ENCODE data around the gene CFAP65. TPM values are rescaled to one million over a fixed set of nuclear protein-coding genes. Genes with fewer than 3 reads are reported as not detected.

CFAP65 gene
- total RNA-seq, 2 experiments from 2014 or later: not detected

- H3K27me3 Mint-ChIP-seq: peaks cover 37% of the 10 kb centered on the region
- H3K27ac ChIP-seq (ENCODE audit: low read depth in 1 of 2, low read length in 2 of 2): no peak overlapping the region
- no peaks in the 10 kb centered on the region for H3K4me1 Mint-ChIP-seq (ENCODE audit: low read depth)
- no peak overlapping the region for H3K27ac Mint-ChIP-seq
- no peaks in the 10 kb centered on the region for H3K36me3 ChIP-seq (ENCODE audit: insufficient read depth, low read length)
- no peaks in the 10 kb centered on the region for H3K9me3 ChIP-seq (ENCODE audit: control insufficient read depth in 1 of 2, insufficient read depth in 1 of 2, low read length in 2 of 2)
- H3K27me3 ChIP-seq (ENCODE audit: control insufficient read depth in 1 of 2, insufficient read depth in 2 of 2, low read length in 2 of 2): peaks cover 3 to 19% of the 10 kb centered on the region in 2 experiments
- H3K9me3 Mint-ChIP-seq: no peaks in the 10 kb centered on the region
- CTCF ChIA-PET: interaction anchor here (0.6 to 3.5 kb wide), 19 partner anchors 13 to 266 kb away, joined by 3 to 19 read pairs (median 3); partner anchors contain the start of genes ABCB6 and CFAP65
- H3K4me3 Mint-ChIP-seq: no peak overlapping the region
- ATAC-seq (ENCODE audit: poor library complexity): no peak
- POLR2A ChIA-PET: interaction anchor here (0.5 to 1.0 kb wide), 2 partner anchors 34 to 126 kb away, joined by 3 read pairs; no protein-coding TSS in a partner anchor
- intact Hi-C loops (cut with DNase I, micrococcal nuclease): loop anchor here (1.0 kb wide), 4 partner anchors 90 to 176 kb away; no protein-coding TSS in a partner anchor
- no peak overlapping the region for H3K4me3 ChIP-seq (ENCODE audit: low read length)
- no peaks in the 10 kb centered on the region for H3K4me1 ChIP-seq (ENCODE audit: insufficient read depth, low read length)
- H3K36me3 Mint-ChIP-seq (ENCODE audit: low read depth): no peaks in the 10 kb centered on the region
- no peak for TF ChIP-seq CTCF (IDR thresholded peaks at IDR 0.05)
- no peak for DNase-seq
These were observed 12.1 kb downstream of the CFAP65 start for GRCh38 chr2:219028996-219029828.

GRCh38 chr2:219028141-219028540, 13.2 kb downstream of the CFAP65 start:
- H3K4me1 Mint-ChIP-seq (ENCODE audit: low read depth): no peaks in the 10 kb centered on the region
- Histone ChIP-seq H3K4me1 (ENCODE audit: insufficient read depth, low read length) (no peaks in the 10 kb centered on the region), H3K9me3 (ENCODE audit: control insufficient read depth in 1 of 2, insufficient read depth in 1 of 2, low read length in 2 of 2) (no peaks in the 10 kb centered on the region), H3K27ac (ENCODE audit: low read depth in 1 of 2, low read length in 2 of 2) (no peak overlapping the region), H3K4me3 (ENCODE audit: low read length) (no peak overlapping the region), H3K36me3 (ENCODE audit: insufficient read depth, low read length) (no peaks in the 10 kb centered on the region), H3K27me3 (ENCODE audit: control insufficient read depth in 1 of 2, insufficient read depth in 2 of 2, low read length in 2 of 2) (peaks cover 3 to 18% of the 10 kb centered on the region in 2 experiments)
- TF ChIP-seq CTCF (IDR thresholded peaks at IDR 0.05): no peak
- no peaks in the 10 kb centered on the region for H3K9me3 Mint-ChIP-seq
- POLR2A ChIA-PET: no interaction called here
- H3K4me3 Mint-ChIP-seq: no peak overlapping the region
- no peak for ATAC-seq (ENCODE audit: poor library complexity)
- H3K27ac Mint-ChIP-seq: no peak overlapping the region
- DNase-seq: no peak
- CTCF ChIA-PET: interaction anchor here (3.5 kb wide), 1 partner anchor 127 kb away, joined by 19 read pairs; no protein-coding TSS in a partner anchor
- H3K36me3 Mint-ChIP-seq (ENCODE audit: low read depth): no peaks in the 10 kb centered on the region
- peaks cover 30% of the 10 kb centered on the region for H3K27me3 Mint-ChIP-seq
- intact Hi-C loops (cut with DNase I, micrococcal nuclease): no loop called here

GRCh38 chr2:219027511-219028055, 13.7 kb downstream of the CFAP65 start:
- TF ChIP-seq CTCF (IDR thresholded peaks at IDR 0.05): no peak
- CTCF ChIA-PET: interaction anchor here (3.5 kb wide), 1 partner anchor 128 kb away, joined by 19 read pairs; no protein-coding TSS in a partner anchor

More at GRCh38 chr2:219027511-219028055, 13.7 kb downstream of the CFAP65 start:
- no peak for DNase-seq
- intact Hi-C loops (cut with DNase I, micrococcal nuclease): no loop called here
- H3K4me1 ChIP-seq (ENCODE audit: insufficient read depth, low read length): no peaks in the 10 kb centered on the region
- no peaks in the 10 kb centered on the region for H3K9me3 ChIP-seq (ENCODE audit: control insufficient read depth in 1 of 2, insufficient read depth in 1 of 2, low read length in 2 of 2)
- Mint-ChIP-seq H3K9me3 (no peaks in the 10 kb centered on the region), H3K4me3 (no peak overlapping the region), H3K27me3 (peaks cover 28% of the 10 kb centered on the region), H3K4me1 (ENCODE audit: low read depth) (no peaks in the 10 kb centered on the region), H3K27ac (no peak overlapping the region), H3K36me3 (ENCODE audit: low read depth) (no peaks in the 10 kb centered on the region)
- POLR2A ChIA-PET: no interaction called here
- H3K4me3 ChIP-seq (ENCODE audit: low read length): no peak overlapping the region
- no peak overlapping the region for H3K27ac ChIP-seq (ENCODE audit: low read depth in 1 of 2, low read length in 2 of 2)
- H3K27me3 ChIP-seq (ENCODE audit: control insufficient read depth in 1 of 2, insufficient read depth in 2 of 2, low read length in 2 of 2): peaks cover 3 to 12% of the 10 kb centered on the region in 2 experiments
- H3K36me3 ChIP-seq (ENCODE audit: insufficient read depth, low read length): no peaks in the 10 kb centered on the region
- no peak for ATAC-seq (ENCODE audit: poor library complexity)
